Uterus (tissue), 2 donors: ENCODE measurements around the gene KIAA1210.

Source experiments
- CTCF ChIP-seq, 4 experiments: fragments of 200-600 bp in 2 of 4; fragments of 450-650 bp in 2 of 4; sonication (generic) in 2 of 4; IDR thresholded peaks; one replicate each; pipeline ENCODE4 v1.5.1; 2016 to 2019; ENCODE audit warnings: antibody characterized with exemption in 4 of 4, mild to moderate bottlenecking in 2 of 4, moderate library complexity in 1 of 4
- POLR2A ChIP-seq, 2 donors: fragments of 450-650 bp; IDR thresholded peaks; one replicate each; pipeline ENCODE4 v1.6.1; 2016; ENCODE audit warnings: antibody characterized with exemption in 2 of 2, mild to moderate bottlenecking in 1 of 2, moderate library complexity in 1 of 2

- TF ChIP-seq CTCF (IDR thresholded peaks at IDR 0.05) (no peak), POLR2A (IDR thresholded peaks at IDR 0.05) (no peak)
Observed at GRCh38 chrX:119072744-119073143, 54.9 kb downstream of the KIAA1210 start, which contains the start of gene CT47C1.
